HepG2 (cell line): ENCODE measurements around the gene RUVBL1. TPM values are rescaled to one million over a fixed set of nuclear protein-coding genes. Genes with fewer than 3 reads are reported as not detected.

ENCODE experiments used
- FOXM1 ChIP-seq: sonication (generic); formaldehyde crosslinking; IDR thresholded peaks from 2 replicates; pipeline ENCODE4 v1.5.0; 2020; ENCODE audit warnings: missing genetic modification reagents
- GTF2F1 ChIP-seq: fragments of 150-350 bp; IDR thresholded peaks from 2 replicates; pipeline ENCODE4 v1.6.1; 2014; ENCODE audit warnings: low read length
- MBD4 ChIP-seq: IDR thresholded peaks from 2 replicates; pipeline ENCODE4 v1.6.1; 2012; ENCODE audit warnings: low read length, inconsistent platforms, borderline replicate concordance
- RNF2 ChIP-seq: fragments of 450-650 bp; conservative IDR thresholded peaks from 2 replicates; pipeline ENCODE4 v1.6.1; 2016; ENCODE audit warnings: low read depth
- TCF7L2 ChIP-seq: IDR thresholded peaks from 2 replicates; pipeline ENCODE4 v1.6.1; 2011; ENCODE audit warnings: mild to moderate bottlenecking, low read depth, low read length, moderate library complexity
- ZC3H4 ChIP-seq: sonication (generic); formaldehyde crosslinking; IDR thresholded peaks from 2 replicates; pipeline ENCODE4 v1.4.0; 2020; ENCODE audit warnings: missing genetic modification reagents, borderline replicate concordance
- ZFX ChIP-seq: sonication (generic); formaldehyde crosslinking; IDR thresholded peaks from 2 replicates; pipeline ENCODE4 v1.4.0; 2020; ENCODE audit warnings: mild to moderate bottlenecking, low read depth, missing genetic modification reagents, moderate library complexity
- ZNF136 ChIP-seq: sonication (generic); formaldehyde crosslinking; IDR thresholded peaks from 2 replicates; pipeline ENCODE4 v1.8.1; 2022; ENCODE audit warnings: low read depth, mild to moderate bottlenecking, moderate library complexity, missing genetic modification reagents
- ZNF446 ChIP-seq: sonication (generic); formaldehyde crosslinking; IDR thresholded peaks from 2 replicates; pipeline ENCODE4 v1.5.0; 2020; ENCODE audit warnings: mild to moderate bottlenecking, missing genetic modification reagents
- ZNF720 ChIP-seq: sonication (generic); formaldehyde crosslinking; IDR thresholded peaks from 2 replicates; pipeline ENCODE4 v1.4.0; 2020; ENCODE audit warnings: missing genetic modification reagents
- ZNF749 ChIP-seq: sonication (generic); formaldehyde crosslinking; IDR thresholded peaks from 2 replicates; pipeline ENCODE4 v1.8.0; 2022; ENCODE audit warnings: mild to moderate bottlenecking, missing genetic modification reagents, moderate library complexity, borderline replicate concordance
- polyA plus RNA-seq, 8 experiments: library from polyadenylated mRNA; depleted of rRNA in 3 of 8; stranded (reverse) in 7 of 8; unstranded in 1 of 8; fragments of >200 nt; fragmentation: Illumina TruSeq in 4 of 8; extraction: Trizol in 4 of 8; gene quantifications; 2 replicates each; pipeline versions ENCODE4 v1.2.1 to v1.2.3, GENCODE V29; 2011 to 2016; ENCODE audit warnings: low read depth in 4 of 8, missing spikeins in 1 of 8, mixed read lengths in 1 of 8; ENCODE audit not compliant: insufficient read depth in 1 of 8
- total RNA-seq, 5 experiments: library from RNA; depleted of rRNA; stranded (reverse); fragments of >200 nt; fragmentation: Illumina TruSeq; extraction: Trizol; gene quantifications; 2 replicates each; pipeline ENCODE4 v1.2.3, GENCODE V29; 2016; ENCODE audit warnings: low read depth in 1 of 5
- TF ChIP-seq, protein P1 (sequence below): sonication (generic); formaldehyde crosslinking; IDR thresholded peaks from 2 replicates; pipeline ENCODE4 v1.5.0; 2020; ENCODE audit warnings: mild to moderate bottlenecking, missing genetic modification reagents
- TF ChIP-seq, protein P2 (sequence below): sonication (generic); formaldehyde crosslinking; IDR thresholded peaks from 2 replicates; pipeline ENCODE4 v1.5.0; 2020; ENCODE audit warnings: missing genetic modification reagents
- TF ChIP-seq, protein P3 (sequence below): sonication (generic); formaldehyde crosslinking; IDR thresholded peaks from 2 replicates; pipeline ENCODE4 v1.8.1; 2023; ENCODE audit warnings: missing genetic modification reagents, inconsistent platforms, borderline replicate concordance
- TF ChIP-seq, protein P4 (sequence below): IDR thresholded peaks from 2 replicates; pipeline ENCODE4 v1.6.1; 2016; ENCODE audit warnings: missing biosample characterization, missing genetic modification reagents, low read depth
- TF ChIP-seq, protein P5 (sequence below): sonication (generic); formaldehyde crosslinking; IDR thresholded peaks from 2 replicates; pipeline ENCODE4 v1.8.1; 2023; ENCODE audit warnings: mild to moderate bottlenecking, missing genetic modification reagents

RUVBL1 gene
- total and polyA plus RNA-seq, 2 of the 13 experiments (the other 11 are each of a cell fraction or from before 2014, with no cell fraction given) = 32.7 to 86.3 TPM

DNA sequence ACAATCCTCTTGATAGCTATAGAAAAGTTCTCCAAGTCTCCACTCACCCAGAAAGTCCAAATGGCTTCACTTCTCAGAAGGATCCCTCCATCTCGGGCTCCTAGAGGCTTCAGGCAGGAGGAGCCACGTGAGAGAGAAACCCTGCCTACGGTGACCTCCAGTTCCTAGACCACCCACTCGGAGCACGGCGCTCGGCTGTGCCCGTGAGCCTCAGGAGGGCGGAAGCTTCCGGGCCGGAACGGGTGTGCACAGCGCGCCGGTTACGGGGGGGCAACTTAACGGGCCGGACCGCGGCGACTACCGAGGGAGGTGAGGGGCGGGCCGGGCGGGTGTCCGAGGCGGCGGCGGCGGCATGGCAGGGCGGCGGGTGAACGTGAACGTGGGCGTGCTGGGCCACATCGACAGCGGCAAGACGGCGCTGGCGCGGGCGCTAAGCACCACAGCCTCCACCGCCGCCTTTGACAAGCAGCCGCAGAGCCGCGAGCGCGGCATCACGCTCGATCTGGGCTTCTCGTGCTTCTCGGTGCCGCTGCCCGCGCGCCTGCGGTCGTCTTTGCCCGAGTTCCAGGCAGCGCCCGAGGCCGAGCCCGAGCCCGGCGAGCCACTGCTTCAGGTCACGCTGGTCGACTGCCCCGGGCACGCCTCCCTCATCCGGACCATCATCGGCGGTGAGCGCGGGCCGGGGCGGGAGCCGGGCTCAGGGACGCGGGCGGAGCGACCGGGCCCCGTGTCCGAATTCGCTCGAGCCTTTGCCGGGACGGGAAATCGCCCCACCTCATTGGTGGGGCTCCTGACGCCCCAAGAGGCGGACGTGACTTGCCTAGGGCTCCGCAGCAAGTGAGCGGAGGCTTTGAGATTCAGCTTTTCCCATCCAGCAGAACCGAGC, 29.8 kb upstream of the RUVBL1 start, which contains the start of gene EEFSEC (continued):
- TF ChIP-seq, protein P1, sequence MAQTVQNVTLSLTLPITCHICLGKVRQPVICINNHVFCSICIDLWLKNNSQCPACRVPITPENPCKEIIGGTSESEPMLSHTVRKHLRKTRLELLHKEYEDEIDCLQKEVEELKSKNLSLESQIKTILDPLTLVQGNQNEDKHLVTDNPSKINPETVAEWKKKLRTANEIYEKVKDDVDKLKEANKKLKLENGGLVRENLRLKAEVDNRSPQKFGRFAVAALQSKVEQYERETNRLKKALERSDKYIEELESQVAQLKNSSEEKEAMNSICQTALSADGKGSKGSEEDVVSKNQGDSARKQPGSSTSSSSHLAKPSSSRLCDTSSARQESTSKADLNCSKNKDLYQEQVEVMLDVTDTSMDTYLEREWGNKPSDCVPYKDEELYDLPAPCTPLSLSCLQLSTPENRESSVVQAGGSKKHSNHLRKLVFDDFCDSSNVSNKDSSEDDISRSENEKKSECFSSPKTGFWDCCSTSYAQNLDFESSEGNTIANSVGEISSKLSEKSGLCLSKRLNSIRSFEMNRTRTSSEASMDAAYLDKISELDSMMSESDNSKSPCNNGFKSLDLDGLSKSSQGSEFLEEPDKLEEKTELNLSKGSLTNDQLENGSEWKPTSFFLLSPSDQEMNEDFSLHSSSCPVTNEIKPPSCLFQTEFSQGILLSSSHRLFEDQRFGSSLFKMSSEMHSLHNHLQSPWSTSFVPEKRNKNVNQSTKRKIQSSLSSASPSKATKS (CRISPR knock-in tag) = 0 out of 2 replicates have a peak, but pooled peaks have one; percentile 69
- no peak for TF ChIP-seq ZC3H4 (CRISPR knock-in tag)
- 0 out of 2 replicates have a peak, but pooled peaks have one; percentile 26 for TF ChIP-seq FOXM1 (CRISPR knock-in tag)
- no peak for TF ChIP-seq TCF7L2
- TF ChIP-seq, protein P2, sequence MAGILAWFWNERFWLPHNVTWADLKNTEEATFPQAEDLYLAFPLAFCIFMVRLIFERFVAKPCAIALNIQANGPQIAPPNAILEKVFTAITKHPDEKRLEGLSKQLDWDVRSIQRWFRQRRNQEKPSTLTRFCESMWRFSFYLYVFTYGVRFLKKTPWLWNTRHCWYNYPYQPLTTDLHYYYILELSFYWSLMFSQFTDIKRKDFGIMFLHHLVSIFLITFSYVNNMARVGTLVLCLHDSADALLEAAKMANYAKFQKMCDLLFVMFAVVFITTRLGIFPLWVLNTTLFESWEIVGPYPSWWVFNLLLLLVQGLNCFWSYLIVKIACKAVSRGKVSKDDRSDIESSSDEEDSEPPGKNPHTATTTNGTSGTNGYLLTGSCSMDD = no peak
- no peak for TF ChIP-seq RNF2
- TF ChIP-seq, protein P3, sequence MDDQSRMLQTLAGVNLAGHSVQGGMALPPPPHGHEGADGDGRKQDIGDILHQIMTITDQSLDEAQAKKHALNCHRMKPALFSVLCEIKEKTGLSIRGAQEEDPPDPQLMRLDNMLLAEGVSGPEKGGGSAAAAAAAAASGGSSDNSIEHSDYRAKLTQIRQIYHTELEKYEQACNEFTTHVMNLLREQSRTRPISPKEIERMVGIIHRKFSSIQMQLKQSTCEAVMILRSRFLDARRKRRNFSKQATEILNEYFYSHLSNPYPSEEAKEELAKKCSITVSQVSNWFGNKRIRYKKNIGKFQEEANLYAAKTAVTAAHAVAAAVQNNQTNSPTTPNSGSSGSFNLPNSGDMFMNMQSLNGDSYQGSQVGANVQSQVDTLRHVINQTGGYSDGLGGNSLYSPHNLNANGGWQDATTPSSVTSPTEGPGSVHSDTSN (CRISPR knock-in tag) = no peak
- 0 out of 2 replicates have a peak, but pooled peaks have one; percentile 34 for TF ChIP-seq ZNF136 (CRISPR knock-in tag)
- TF ChIP-seq, protein P4, sequence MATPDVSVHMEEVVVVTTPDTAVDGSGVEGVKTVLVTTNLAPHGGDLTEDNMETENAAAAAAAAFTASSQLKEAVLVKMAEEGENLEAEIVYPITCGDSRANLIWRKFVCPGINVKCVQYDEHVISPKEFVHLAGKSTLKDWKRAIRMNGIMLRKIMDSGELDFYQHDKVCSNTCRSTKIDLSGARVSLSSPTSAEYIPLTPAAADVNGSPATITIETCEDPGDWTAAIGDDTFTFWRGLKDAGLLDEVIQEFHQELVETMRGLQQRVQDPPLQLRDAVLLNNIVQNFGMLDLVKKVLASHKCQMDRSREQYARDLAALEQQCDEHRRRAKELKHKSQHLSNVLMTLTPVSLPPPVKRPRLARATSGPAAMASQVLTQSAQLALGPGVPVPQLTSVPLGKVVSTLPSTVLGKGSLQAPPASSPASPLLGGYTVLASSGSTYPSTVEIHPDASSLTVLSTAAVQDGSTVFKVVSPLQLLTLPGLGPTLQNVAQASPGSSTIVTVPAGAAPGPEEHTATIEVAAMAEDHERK (CRISPR knock-in tag) = 0 out of 2 replicates have a peak, but pooled peaks have one; percentile 45
- TF ChIP-seq, protein P5, sequence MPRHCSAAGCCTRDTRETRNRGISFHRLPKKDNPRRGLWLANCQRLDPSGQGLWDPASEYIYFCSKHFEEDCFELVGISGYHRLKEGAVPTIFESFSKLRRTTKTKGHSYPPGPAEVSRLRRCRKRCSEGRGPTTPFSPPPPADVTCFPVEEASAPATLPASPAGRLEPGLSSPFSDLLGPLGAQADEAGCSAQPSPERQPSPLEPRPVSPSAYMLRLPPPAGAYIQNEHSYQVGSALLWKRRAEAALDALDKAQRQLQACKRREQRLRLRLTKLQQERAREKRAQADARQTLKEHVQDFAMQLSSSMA (CRISPR knock-in tag) = peak; percentile 92; the same call in 1 of the 2 replicates
- TF ChIP-seq ZNF446 (CRISPR knock-in tag) = 0 out of 2 replicates have a peak, but pooled peaks have one; percentile 16
- TF ChIP-seq ZNF749 (CRISPR knock-in tag) = peak; percentile 77; the same call in 1 of the 2 replicates
- no peak for TF ChIP-seq ZNF720 (CRISPR knock-in tag)
- no peak for TF ChIP-seq MBD4
- peak; percentile 40; the same call in 1 of the 2 replicates for TF ChIP-seq GTF2F1
- peak; percentile 86 for TF ChIP-seq ZFX
- TF ChIP-seq, all 625 proteins: peak for 385
